ENCODE data around the gene SLC35D2. TPM values are rescaled to one million over a fixed set of nuclear protein-coding genes. Genes with fewer than 3 reads are reported as not detected.
"Not testable (repeated sequence)": the region's sequence is repeated elsewhere in the genome, so short reads cannot be mapped to it uniquely, and the experiment has no call there.

Gene SLC35D2
- total RNA-seq, 2 experiments from 2014 or later = 2.6 to 2.7 TPM

GRCh38 chr9:96379461-96379860, 4.0 kb downstream of the SLC35D2 start:
- POLR2A ChIA-PET = no interaction called here
- Mint-ChIP-seq H3K27me3 (no peaks in the 10 kb centered on the region), H3K9me3 (ENCODE audit: low read depth) (no peaks in the 10 kb centered on the region), H3K4me1 (peaks cover 23% of the 10 kb centered on the region), H3K4me3 (no peak overlapping the region), H3K27ac (no peak overlapping the region), H3K36me3 (ENCODE audit: low read depth) (peaks cover 8% of the 10 kb centered on the region)
- intact Hi-C loops (cut with DNase I, micrococcal nuclease) = no loop called here
- CTCF ChIA-PET = no interaction called here
- DNase-seq (no peak), ATAC-seq (no peak)

GRCh38 chr9:96378187-96378586, 5.3 kb downstream of the SLC35D2 start:
- CTCF ChIA-PET = no interaction called here
- DNase-seq (no peak), ATAC-seq (no peak)
- Mint-ChIP-seq H3K27ac (no peak overlapping the region), H3K4me1 (peaks cover 16% of the 10 kb centered on the region), H3K9me3 (ENCODE audit: low read depth) (no peaks in the 10 kb centered on the region), H3K36me3 (ENCODE audit: low read depth) (peaks cover 1% of the 10 kb centered on the region), H3K27me3 (no peaks in the 10 kb centered on the region), H3K4me3 (no peak overlapping the region)
- POLR2A ChIA-PET = interaction anchor here (0.6 kb wide), 1 partner anchor 38 kb away, joined by 3 read pairs; no protein-coding TSS in a partner anchor
- intact Hi-C loops (cut with DNase I, micrococcal nuclease) = no loop called here

GRCh38 chr9:96376891-96377874, 6.3 kb downstream of the SLC35D2 start:
- no peak overlapping the region for H3K4me3 Mint-ChIP-seq
- no peaks in the 10 kb centered on the region for H3K9me3 Mint-ChIP-seq (ENCODE audit: low read depth)
- H3K27me3 Mint-ChIP-seq = no peaks in the 10 kb centered on the region
- ChIA-PET POLR2A (interaction anchor here (0.6 kb wide), 1 partner anchor 39 kb away, joined by 3 read pairs; no protein-coding TSS in a partner anchor), CTCF (no interaction called here)
- no peak overlapping the region for H3K27ac Mint-ChIP-seq
- ATAC-seq (no peak), DNase-seq (no peak)
- intact Hi-C loops (cut with DNase I, micrococcal nuclease) = no loop called here
- H3K36me3 Mint-ChIP-seq (ENCODE audit: low read depth) = no peaks in the 10 kb centered on the region
- peaks cover 9% of the 10 kb centered on the region for H3K4me1 Mint-ChIP-seq

GRCh38 chr9:96375507-96375906, 8.0 kb downstream of the SLC35D2 start:
- not testable (repeated sequence) for H3K9me3 Mint-ChIP-seq (ENCODE audit: low read depth)

GRCh38 chr9:96367943-96368342, 15.6 kb downstream of the SLC35D2 start:
- Mint-ChIP-seq H3K27me3 (no peaks in the 10 kb centered on the region), H3K27ac (no peak overlapping the region), H3K9me3 (ENCODE audit: low read depth) (no peaks in the 10 kb centered on the region), H3K4me1 (no peaks in the 10 kb centered on the region), H3K4me3 (no peak overlapping the region), H3K36me3 (ENCODE audit: low read depth) (peaks cover 8% of the 10 kb centered on the region)
- ATAC-seq (no peak), DNase-seq (no peak)
- ChIA-PET CTCF (interaction anchor here (1.0 kb wide), 1 partner anchor 40 kb away, joined by 3 read pairs; no protein-coding TSS in a partner anchor), POLR2A (no interaction called here)
- intact Hi-C loops (cut with DNase I, micrococcal nuclease) = no loop called here

More at GRCh38 chr9:96375507-96375906, 8.0 kb downstream of the SLC35D2 start:
- POLR2A ChIA-PET; H3K36me3 Mint-ChIP-seq (ENCODE audit: low read depth); intact Hi-C loops (cut with DNase I, micrococcal nuclease); H3K4me1 Mint-ChIP-seq; DNase-seq; H3K27ac Mint-ChIP-seq; CTCF ChIA-PET; H3K4me3 Mint-ChIP-seq; ATAC-seq; H3K27me3 Mint-ChIP-seq: not testable (repeated sequence)

GRCh38 chr9:96363175-96363967, 20.1 kb downstream of the SLC35D2 start:
- peaks cover 11% of the 10 kb centered on the region for H3K36me3 Mint-ChIP-seq (ENCODE audit: low read depth)
- CTCF ChIA-PET = no interaction called here

GRCh38 chr9:96362119-96362518, 21.4 kb downstream of the SLC35D2 start:
- POLR2A ChIA-PET; H3K27me3 Mint-ChIP-seq; intact Hi-C loops (cut with DNase I, micrococcal nuclease); ATAC-seq; DNase-seq; H3K4me3 Mint-ChIP-seq; H3K9me3 Mint-ChIP-seq (ENCODE audit: low read depth); CTCF ChIA-PET; H3K4me1 Mint-ChIP-seq; H3K27ac Mint-ChIP-seq: not testable (repeated sequence)
- H3K36me3 Mint-ChIP-seq (ENCODE audit: low read depth) = peaks cover 11% of the 10 kb centered on the region

More at GRCh38 chr9:96363175-96363967, 20.1 kb downstream of the SLC35D2 start:
- no peak overlapping the region for H3K4me3 Mint-ChIP-seq
- no peaks in the 10 kb centered on the region for H3K27me3 Mint-ChIP-seq
- H3K9me3 Mint-ChIP-seq (ENCODE audit: low read depth) = no peaks in the 10 kb centered on the region
- H3K27ac Mint-ChIP-seq = no peak overlapping the region
- ATAC-seq = no peak
- POLR2A ChIA-PET = no interaction called here
- intact Hi-C loops (cut with DNase I, micrococcal nuclease) = no loop called here
- H3K4me1 Mint-ChIP-seq = no peaks in the 10 kb centered on the region
- DNase-seq = no peak

GRCh38 chr9:96361668-96362067, 21.8 kb downstream of the SLC35D2 start:
- Mint-ChIP-seq H3K27me3 (no peaks in the 10 kb centered on the region), H3K27ac (no peak overlapping the region), H3K4me1 (no peaks in the 10 kb centered on the region), H3K9me3 (ENCODE audit: low read depth) (no peaks in the 10 kb centered on the region), H3K36me3 (ENCODE audit: low read depth) (peaks cover 11% of the 10 kb centered on the region), H3K4me3 (no peak overlapping the region)
- POLR2A ChIA-PET = interaction anchor here (0.6 kb wide), 1 partner anchor 635 kb away, joined by 3 read pairs; no protein-coding TSS in a partner anchor
- intact Hi-C loops (cut with DNase I, micrococcal nuclease) = no loop called here
- no peak for DNase-seq
- no peak for ATAC-seq
- CTCF ChIA-PET = no interaction called here

GRCh38 chr9:96360976-96361375, 22.5 kb downstream of the SLC35D2 start:
- H3K4me1 Mint-ChIP-seq = no peaks in the 10 kb centered on the region
- no peaks in the 10 kb centered on the region for H3K27me3 Mint-ChIP-seq
- POLR2A ChIA-PET = interaction anchor here (0.6 kb wide), 1 partner anchor 635 kb away, joined by 3 read pairs; no protein-coding TSS in a partner anchor
- H3K36me3 Mint-ChIP-seq (ENCODE audit: low read depth) = peaks cover 11% of the 10 kb centered on the region
- no peaks in the 10 kb centered on the region for H3K9me3 Mint-ChIP-seq (ENCODE audit: low read depth)
- H3K27ac Mint-ChIP-seq = no peak overlapping the region
- H3K4me3 Mint-ChIP-seq = no peak overlapping the region
- CTCF ChIA-PET = no interaction called here
- intact Hi-C loops (cut with DNase I, micrococcal nuclease) = no loop called here
- no peak for ATAC-seq
- DNase-seq = no peak

- DNase-seq; CTCF ChIA-PET; POLR2A ChIA-PET; ATAC-seq; H3K4me3 Mint-ChIP-seq; intact Hi-C loops (cut with DNase I, micrococcal nuclease); H3K27me3 Mint-ChIP-seq; H3K9me3 Mint-ChIP-seq (ENCODE audit: low read depth); H3K4me1 Mint-ChIP-seq; H3K27ac Mint-ChIP-seq: not testable (repeated sequence)
- peaks cover 11% of the 10 kb centered on the region for H3K36me3 Mint-ChIP-seq (ENCODE audit: low read depth)
Observed at GRCh38 chr9:96360523-96360922, 23.0 kb downstream of the SLC35D2 start.

GRCh38 chr9:96350866-96351265, 32.6 kb downstream of the SLC35D2 start:
- Mint-ChIP-seq H3K36me3 (ENCODE audit: low read depth) (peaks cover 6% of the 10 kb centered on the region), H3K4me1 (no peaks in the 10 kb centered on the region), H3K9me3 (ENCODE audit: low read depth) (no peaks in the 10 kb centered on the region), H3K27ac (no peak overlapping the region), H3K27me3 (no peaks in the 10 kb centered on the region), H3K4me3 (no peak overlapping the region)
- DNase-seq (no peak), ATAC-seq (no peak)
- CTCF ChIA-PET = no interaction called here
- POLR2A ChIA-PET = no interaction called here
- intact Hi-C loops (cut with DNase I, micrococcal nuclease) = no loop called here

Data from activated CD4-positive, alpha-beta T cell treated with anti-CD3 and anti-CD28 coated beads for 36 hours (primary cell).